Endothelial cell (in vitro differentiated cells): ENCODE measurements around the gene SYNE2. TPM values are rescaled to one million over a fixed set of nuclear protein-coding genes. Genes with fewer than 3 reads are reported as not detected.
"Not testable (repeated sequence)": the region's sequence is repeated elsewhere in the genome, so short reads cannot be mapped to it uniquely, and the experiment has no call there.

ENCODE experiments used
- DNase-seq: peaks from one replicate; pipeline ENCODE4 v3.0.0; 2021; ENCODE audit warnings: low spot score
- H3K27ac Mint-ChIP-seq: one replicate; pipeline ENCODE4 v1.8.0; 2021; ENCODE audit warnings: mixed read lengths, inconsistent platforms; ENCODE audit not compliant: unreplicated experiment
- H3K27me3 Mint-ChIP-seq: one replicate; pipeline ENCODE4 v1.8.0; 2021; ENCODE audit warnings: mild to moderate bottlenecking, moderate library complexity, mixed read lengths, inconsistent platforms; ENCODE audit not compliant: unreplicated experiment
- H3K36me3 Mint-ChIP-seq: one replicate; pipeline ENCODE4 v1.8.0; 2021; ENCODE audit warnings: mild to moderate bottlenecking, low read depth, mixed read lengths, inconsistent platforms; ENCODE audit not compliant: unreplicated experiment
- H3K4me1 Mint-ChIP-seq: one replicate; pipeline ENCODE4 v1.8.0; 2021; ENCODE audit warnings: mild to moderate bottlenecking, mixed read lengths, inconsistent platforms; ENCODE audit not compliant: unreplicated experiment
- H3K4me3 Mint-ChIP-seq: one replicate; pipeline ENCODE4 v1.8.0; 2021; ENCODE audit warnings: mild to moderate bottlenecking, mixed read lengths, inconsistent platforms; ENCODE audit not compliant: unreplicated experiment
- H3K9me3 Mint-ChIP-seq: one replicate; pipeline ENCODE4 v1.8.0; 2021; ENCODE audit warnings: mixed read lengths, inconsistent platforms; ENCODE audit not compliant: unreplicated experiment
- total RNA-seq: library from RNA; stranded (reverse); fragmentation: NEBNext Ultra II Directional; extraction: Animal tissue kit (Norgen Biotek cat#: 25700); gene quantifications from one replicate; pipeline ENCODE4 v1.2.1, GENCODE V29; 2021; ENCODE audit not compliant: unreplicated experiment
- TF ChIP-seq, protein P1 (sequence below): fragments of 200-600 bp; sonication (generic); IDR thresholded peaks from one replicate; pipeline ENCODE4 v1.5.0; 2021; ENCODE audit warnings: antibody characterized with exemption; ENCODE audit not compliant: unreplicated experiment

SYNE2 gene
- total RNA-seq, 1 donor from 2014 or later: 35.9 TPM

DNA sequence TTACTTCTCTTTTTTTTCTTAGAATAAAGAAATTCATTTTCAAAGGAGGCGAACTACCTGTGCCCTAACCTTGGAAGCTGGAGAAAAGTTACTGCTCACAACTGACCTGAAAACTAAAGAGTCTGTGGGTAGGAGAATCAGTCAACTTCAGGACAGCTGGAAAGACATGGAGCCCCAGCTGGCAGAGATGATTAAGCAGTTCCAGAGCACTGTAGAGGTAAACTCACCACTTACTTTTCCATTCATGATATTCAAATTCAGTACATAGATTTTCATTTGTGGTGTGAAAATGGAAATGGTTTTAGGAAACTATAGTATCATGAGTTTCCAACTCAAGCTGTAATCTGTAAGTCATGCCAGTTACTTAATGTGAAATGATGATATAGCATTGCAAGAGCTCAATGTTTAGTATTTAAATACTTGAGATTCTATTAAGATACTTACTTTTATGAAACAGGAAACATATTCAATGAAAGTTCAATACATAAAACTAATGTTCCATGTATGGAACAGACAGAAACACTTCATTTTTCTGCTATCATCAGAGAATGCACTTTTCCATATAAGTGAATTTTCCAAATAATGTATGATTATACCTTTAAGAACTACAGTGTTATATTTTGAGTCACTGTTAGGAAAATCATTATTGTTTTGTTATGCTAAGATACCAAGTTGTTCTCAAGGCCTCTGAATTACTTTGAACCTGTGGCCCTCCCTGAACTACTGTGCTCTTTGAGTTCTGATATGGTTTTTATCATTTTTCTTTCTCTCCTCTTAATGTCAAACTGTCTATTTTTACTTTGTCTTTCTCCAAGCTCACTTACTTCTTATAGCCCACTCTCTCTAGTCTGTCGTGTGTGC, 322.3 kb downstream of the SYNE2 start:
- Mint-ChIP-seq H3K9me3 (no peaks in the 10 kb centered on the region), H3K4me1 (no peaks in the 10 kb centered on the region), H3K27me3 (peaks cover 4% of the 10 kb centered on the region), H3K4me3 (no peak overlapping the region), H3K27ac (no peak overlapping the region), H3K36me3 (peaks cover under 1% of the 10 kb centered on the region)
- DNase-seq: no peak
- TF ChIP-seq, protein P1, sequence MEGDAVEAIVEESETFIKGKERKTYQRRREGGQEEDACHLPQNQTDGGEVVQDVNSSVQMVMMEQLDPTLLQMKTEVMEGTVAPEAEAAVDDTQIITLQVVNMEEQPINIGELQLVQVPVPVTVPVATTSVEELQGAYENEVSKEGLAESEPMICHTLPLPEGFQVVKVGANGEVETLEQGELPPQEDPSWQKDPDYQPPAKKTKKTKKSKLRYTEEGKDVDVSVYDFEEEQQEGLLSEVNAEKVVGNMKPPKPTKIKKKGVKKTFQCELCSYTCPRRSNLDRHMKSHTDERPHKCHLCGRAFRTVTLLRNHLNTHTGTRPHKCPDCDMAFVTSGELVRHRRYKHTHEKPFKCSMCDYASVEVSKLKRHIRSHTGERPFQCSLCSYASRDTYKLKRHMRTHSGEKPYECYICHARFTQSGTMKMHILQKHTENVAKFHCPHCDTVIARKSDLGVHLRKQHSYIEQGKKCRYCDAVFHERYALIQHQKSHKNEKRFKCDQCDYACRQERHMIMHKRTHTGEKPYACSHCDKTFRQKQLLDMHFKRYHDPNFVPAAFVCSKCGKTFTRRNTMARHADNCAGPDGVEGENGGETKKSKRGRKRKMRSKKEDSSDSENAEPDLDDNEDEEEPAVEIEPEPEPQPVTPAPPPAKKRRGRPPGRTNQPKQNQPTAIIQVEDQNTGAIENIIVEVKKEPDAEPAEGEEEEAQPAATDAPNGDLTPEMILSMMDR: no peak

DNA sequence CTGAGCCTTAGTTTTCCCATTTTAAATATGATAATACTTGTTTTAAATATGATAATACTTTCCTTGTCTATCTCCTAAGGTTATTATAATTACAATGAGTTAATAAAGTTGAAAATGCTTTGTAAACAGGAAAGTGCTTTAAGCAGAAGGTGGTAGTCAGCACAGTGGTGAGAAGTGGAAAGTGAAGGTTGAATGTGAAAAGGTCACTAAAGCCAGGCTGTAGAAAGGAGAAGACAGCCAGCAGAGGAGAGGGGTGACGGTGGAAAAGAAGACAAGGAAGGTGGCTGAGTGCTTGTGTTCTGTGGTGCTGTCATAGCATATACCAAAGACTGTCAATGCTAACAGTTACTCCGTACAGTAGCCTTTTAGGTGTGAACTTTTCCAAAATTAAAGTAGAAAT, 323.5 kb downstream of the SYNE2 start:
- peaks cover 3% of the 10 kb centered on the region for H3K27me3 Mint-ChIP-seq
- no peak for DNase-seq
- no peak overlapping the region for H3K27ac Mint-ChIP-seq
- no peaks in the 10 kb centered on the region for H3K4me1 Mint-ChIP-seq
- no peaks in the 10 kb centered on the region for H3K9me3 Mint-ChIP-seq
- no peaks in the 10 kb centered on the region for H3K36me3 Mint-ChIP-seq
- H3K4me3 Mint-ChIP-seq: no peak overlapping the region
- TF ChIP-seq, protein P1: no peak

DNA sequence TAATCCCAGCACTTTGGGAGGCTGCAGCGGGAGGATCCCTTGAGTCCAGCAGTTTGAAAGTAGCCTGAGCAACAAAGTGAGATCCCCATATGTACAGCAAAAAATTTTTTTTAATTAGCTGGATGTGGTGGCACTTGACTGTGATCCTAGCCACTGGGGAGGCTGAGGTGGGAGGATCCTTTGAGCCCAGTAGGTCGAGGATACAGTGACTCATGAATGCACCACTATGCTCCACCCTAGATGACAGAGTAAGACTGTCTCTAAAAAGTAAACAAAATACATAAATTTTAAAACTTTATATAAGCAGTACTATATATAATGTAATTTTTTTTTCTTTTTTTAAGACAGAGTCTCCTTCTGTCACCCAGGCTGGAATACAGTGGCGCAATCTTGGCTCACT, 326.0 kb downstream of the SYNE2 start:
- H3K27me3 Mint-ChIP-seq: no peaks in the 10 kb centered on the region
- H3K36me3 Mint-ChIP-seq: peaks cover 3% of the 10 kb centered on the region

DNA sequence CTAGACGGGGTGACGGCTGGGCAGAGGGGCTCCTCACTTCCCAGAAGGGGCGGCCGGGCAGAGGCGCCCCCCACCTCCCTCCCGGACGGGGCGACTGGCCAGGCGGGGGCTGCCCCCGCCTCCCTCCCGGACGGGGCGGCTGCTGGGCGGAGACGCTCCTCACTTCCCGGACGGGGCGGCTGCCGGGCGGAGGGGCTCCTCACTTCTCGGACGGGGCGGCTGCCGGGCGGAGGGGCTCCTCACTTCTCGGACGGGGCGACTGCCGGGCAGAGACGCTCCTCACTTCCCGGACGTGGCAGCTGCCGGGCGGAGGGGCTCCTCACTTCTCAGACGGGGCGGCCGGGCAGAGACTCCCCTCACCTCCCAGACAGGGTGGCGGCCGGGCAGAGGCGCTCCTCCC, 330.1 kb downstream of the SYNE2 start:
- not testable (repeated sequence) for DNase-seq, H3K9me3 Mint-ChIP-seq, H3K4me3 Mint-ChIP-seq

More for the DNA sequence above, 326.0 kb downstream of the SYNE2 start:
- Mint-ChIP-seq H3K4me1 (no peaks in the 10 kb centered on the region), H3K9me3 (no peaks in the 10 kb centered on the region), H3K27ac (no peak overlapping the region), H3K4me3 (no peak overlapping the region)
- DNase-seq: no peak
- TF ChIP-seq, protein P1: no peak

DNA sequence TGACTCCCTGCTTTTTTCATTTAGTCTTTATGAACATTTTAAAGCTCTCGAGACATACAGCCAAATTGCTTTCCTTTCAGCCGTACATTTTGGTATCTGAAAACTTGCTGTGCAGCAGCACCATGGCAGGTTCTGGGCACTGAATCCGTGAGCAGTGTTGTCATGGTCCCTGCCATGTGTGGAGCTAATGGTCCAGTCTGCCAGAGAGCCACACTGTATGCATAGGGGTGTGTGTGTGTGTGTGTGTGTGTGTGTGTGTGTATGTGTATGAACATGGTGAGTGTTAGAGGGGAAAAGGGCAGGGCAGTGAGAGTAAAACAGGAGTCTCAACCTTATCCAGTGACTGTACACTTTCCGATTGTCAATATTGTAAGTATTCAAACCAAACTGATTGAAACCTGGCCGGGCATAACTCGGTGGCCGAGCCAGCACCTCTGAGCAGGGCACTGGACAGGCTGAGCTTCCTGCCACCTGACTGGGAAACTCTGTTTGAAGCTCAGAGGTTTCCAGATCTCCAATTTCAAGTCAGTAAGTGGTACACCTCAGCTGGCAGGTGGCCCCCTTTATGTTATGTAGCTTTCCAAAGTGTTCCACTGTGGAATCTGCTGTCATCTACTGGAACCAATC, 331.4 kb downstream of the SYNE2 start:
- peaks cover 18% of the 10 kb centered on the region for H3K36me3 Mint-ChIP-seq
- TF ChIP-seq, protein P1: no peak
- H3K4me3 Mint-ChIP-seq: peak overlapping the region; percentile 38
- no peak overlapping the region for H3K27ac Mint-ChIP-seq
- no peaks in the 10 kb centered on the region for H3K9me3 Mint-ChIP-seq
- peaks cover 1% of the 10 kb centered on the region for H3K27me3 Mint-ChIP-seq
- no peak for DNase-seq
- peaks cover 3% of the 10 kb centered on the region for H3K4me1 Mint-ChIP-seq

More for the DNA sequence above, 330.1 kb downstream of the SYNE2 start:
- peaks cover 14% of the 10 kb centered on the region for H3K36me3 Mint-ChIP-seq
- H3K4me1 Mint-ChIP-seq, H3K27ac Mint-ChIP-seq, H3K27me3 Mint-ChIP-seq: not testable (repeated sequence)
